Left lung (tissue), 10 donors: ENCODE data around the gene EDC4. TPM values are rescaled to one million over a fixed set of nuclear protein-coding genes. Genes with fewer than 3 reads are reported as not detected.

Experiments used
- ATAC-seq: fragments of 200-7000 bp; cut with Tn5 transposase; one replicate; pipeline ENCODE4 v1.9.1; 2020; ENCODE audit warnings: moderate library complexity
- DNase-seq, 4 donors: peaks; one replicate each; pipeline ENCODE4 v3.0.0-alpha.2; 2013 to 2020
- H3K27ac ChIP-seq, 2 donors: fragments of 200-600 bp; sonication (generic) in 1 of 2; one replicate each; pipeline versions ENCODE4 v1.5.0 to v1.8.0; 2020 to 2021
- H3K27me3 ChIP-seq, 2 donors: fragments of 200-600 bp; sonication (generic) in 1 of 2; one replicate each; pipeline versions ENCODE4 v1.5.0 to v1.8.0; 2020 to 2021
- H3K36me3 ChIP-seq, 2 donors: fragments of 200-600 bp; sonication (generic) in 1 of 2; one replicate each; pipeline versions ENCODE4 v1.5.0 to v1.8.0; 2020 to 2021
- H3K4me1 ChIP-seq, 2 donors: fragments of 200-600 bp; one replicate each; pipeline ENCODE4 v1.8.0; 2021
- H3K4me3 ChIP-seq, 2 donors: fragments of 200-600 bp; sonication (generic) in 1 of 2; one replicate each; pipeline versions ENCODE4 v1.5.0 to v1.8.0; 2020 to 2021; ENCODE audit warnings: mild to moderate bottlenecking in 1 of 2
- H3K9me3 ChIP-seq, 2 donors: fragments of 200-600 bp; sonication (generic) in 1 of 2; one replicate each; pipeline versions ENCODE4 v1.5.0 to v1.8.0; 2020 to 2021
- CTCF ChIP-seq, 2 donors: fragments of 200-600 bp; sonication (generic) in 1 of 2; IDR thresholded peaks; one replicate each; pipeline versions ENCODE4 v1.5.0 to v1.8.0; 2021; ENCODE audit warnings: antibody characterized with exemption in 2 of 2
- intact Hi-C, 2 donors: fragments of 100-400 bp; cut with DNase I; formaldehyde crosslinking; loops; one replicate each; pipeline versions ENCODE4 v1.11.2 to v1.14.2; 2022
- polyA plus RNA-seq, 6 donors: library from polyadenylated mRNA; unstranded; fragments of 120-200 nt; gene quantifications; one replicate each; pipeline ENCODE4 v1.2.1, GENCODE V29; 2013; ENCODE audit not compliant: insufficient read length in 6 of 6
- total RNA-seq, 2 donors: library from RNA; stranded (reverse); fragmentation: NEBNext Ultra II Directional; extraction: Animal tissue kit (Norgen Biotek cat#: 25700); gene quantifications; one replicate each; pipeline ENCODE4 v1.2.1, GENCODE V29; 2021
- donor health status: DM: no; HTN: yes; CAD: no.
- donor health status: DM: no; HTN: no; CAD: no.

EDC4 gene
- total and polyA plus RNA-seq, 8 donors = 47.9 to 94.4 (median 76.4) TPM

DNA sequence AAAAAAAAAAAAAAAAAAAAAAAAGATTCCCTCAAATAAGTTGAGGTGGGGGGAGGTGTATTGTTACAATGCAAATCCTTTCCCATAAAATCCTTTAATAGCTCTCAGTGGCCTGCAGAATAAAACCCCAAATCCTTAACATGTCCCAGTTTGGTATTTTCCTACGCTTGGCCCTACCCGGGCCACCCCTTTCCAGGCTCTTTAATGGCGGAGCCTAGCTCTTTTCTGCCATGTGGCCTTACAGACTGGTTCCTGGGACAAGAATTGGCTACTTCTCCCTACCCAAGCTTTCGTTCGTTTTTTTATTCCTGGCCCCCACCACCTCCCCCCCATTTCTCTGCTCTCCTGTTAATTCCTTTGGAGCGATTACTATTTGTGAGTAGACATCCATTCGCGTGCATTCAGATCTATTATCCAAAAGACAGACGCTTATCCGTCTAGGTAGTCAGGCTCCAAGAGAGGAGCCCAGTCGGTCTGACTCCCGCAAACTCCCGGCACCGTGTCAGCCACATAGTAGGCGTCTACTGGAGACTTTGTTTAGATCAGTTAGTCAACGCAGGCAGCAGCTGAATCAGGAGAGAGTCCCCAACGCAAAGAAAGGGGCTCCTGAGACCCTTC, 31.5 kb upstream of the EDC4 start:
- TF ChIP-seq CTCF (IDR thresholded peaks at IDR 0.05) = no peak
- Histone ChIP-seq H3K4me3 (peak overlapping the region; percentile 61 to 83), H3K27ac (peak overlapping the region; percentile 97 to 100), H3K36me3 (no peaks in the 10 kb centered on the region), H3K9me3 (no peaks in the 10 kb centered on the region), H3K4me1 (peaks cover 30 to 42% of the 10 kb centered on the region in 2 donors), H3K27me3 (no peaks in the 10 kb centered on the region)
- DNase-seq (no peak), ATAC-seq (no peak)
- intact Hi-C loops = no loop called here

GRCh38 chr16:67841816-67842508, 30.9 kb upstream of the EDC4 start, which contains the start of gene THAP11:
Gene THAP11, plus strand, starts transcription at chr16:67842320. Its CDS starts 235 bp downstream, at chr16:67842555.
- Histone ChIP-seq H3K4me3 (peak within 1 kb of the TSS; percentile 61 to 83), H3K36me3 (no peaks in the 10 kb centered on the region), H3K27ac (peak within 1 kb of the TSS; percentile 97 to 100), H3K27me3 (no peaks in the 10 kb centered on the region), H3K4me1 (peaks cover 30 to 43% of the 10 kb centered on the region in 2 donors), H3K9me3 (no peaks in the 10 kb centered on the region)
- intact Hi-C loops = no loop called here
- peak; percentile 78 to 92 for TF ChIP-seq CTCF (IDR thresholded peaks at IDR 0.05)
- DNase-seq (peak; percentile 94 to 98 (median 96)), ATAC-seq (peak; percentile 82)

DNA sequence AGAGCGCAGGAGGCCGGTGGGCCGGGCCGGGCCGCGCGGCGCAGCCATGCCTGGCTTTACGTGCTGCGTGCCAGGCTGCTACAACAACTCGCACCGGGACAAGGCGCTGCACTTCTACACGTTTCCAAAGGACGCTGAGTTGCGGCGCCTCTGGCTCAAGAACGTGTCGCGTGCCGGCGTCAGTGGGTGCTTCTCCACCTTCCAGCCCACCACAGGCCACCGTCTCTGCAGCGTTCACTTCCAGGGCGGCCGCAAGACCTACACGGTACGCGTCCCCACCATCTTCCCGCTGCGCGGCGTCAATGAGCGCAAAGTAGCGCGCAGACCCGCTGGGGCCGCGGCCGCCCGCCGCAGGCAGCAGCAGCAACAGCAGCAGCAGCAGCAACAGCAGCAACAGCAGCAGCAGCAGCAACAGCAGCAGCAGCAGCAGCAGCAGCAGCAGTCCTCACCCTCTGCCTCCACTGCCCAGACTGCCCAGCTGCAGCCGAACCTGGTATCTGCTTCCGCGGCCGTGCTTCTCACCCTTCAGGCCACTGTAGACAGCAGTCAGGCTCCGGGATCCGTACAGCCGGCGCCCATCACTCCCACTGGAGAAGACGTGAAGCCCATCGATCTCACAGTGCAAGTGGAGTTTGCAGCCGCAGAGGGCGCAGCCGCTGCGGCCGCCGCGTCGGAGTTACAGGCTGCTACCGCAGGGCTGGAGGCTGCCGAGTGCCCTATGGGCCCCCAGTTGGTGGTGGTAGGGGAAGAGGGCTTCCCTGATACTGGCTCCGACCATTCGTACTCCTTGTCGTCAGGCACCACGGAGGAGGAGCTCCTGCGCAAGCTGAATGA, 30.1 kb upstream of the EDC4 start:
- DNase-seq (peak; percentile 54 to 86 (median 60)), ATAC-seq (peak; percentile 10)
- H3K9me3 ChIP-seq = no peaks in the 10 kb centered on the region
- intact Hi-C loops = no loop called here
- H3K27ac ChIP-seq = peak overlapping the region; percentile 97 to 100
- H3K36me3 ChIP-seq = no peaks in the 10 kb centered on the region
- peaks cover 31 to 49% of the 10 kb centered on the region in 2 donors for H3K4me1 ChIP-seq
- no peak for TF ChIP-seq CTCF (IDR thresholded peaks at IDR 0.05)
- H3K27me3 ChIP-seq = no peaks in the 10 kb centered on the region
- H3K4me3 ChIP-seq = peak overlapping the region; percentile 61 to 83

DNA sequence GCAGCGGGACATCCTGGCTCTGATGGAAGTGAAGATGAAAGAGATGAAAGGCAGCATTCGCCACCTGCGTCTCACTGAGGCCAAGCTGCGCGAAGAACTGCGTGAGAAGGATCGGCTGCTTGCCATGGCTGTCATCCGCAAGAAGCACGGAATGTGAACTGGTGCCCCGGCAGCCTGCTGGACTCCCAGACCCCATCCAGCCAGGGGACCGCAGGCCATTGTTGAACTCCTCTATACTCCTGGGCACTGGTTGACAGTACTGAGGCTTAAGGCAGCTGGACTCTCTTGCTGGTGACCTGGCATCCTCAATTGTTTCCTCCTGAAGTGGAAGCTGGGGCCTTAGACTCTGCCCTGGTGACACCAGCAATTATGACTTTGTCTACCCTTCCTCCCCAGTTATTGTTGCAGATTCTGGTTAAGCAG, 29.5 kb upstream of the EDC4 start:
- intact Hi-C loops = no loop called here
- DNase-seq = no peak

More for the DNA sequence above, 29.5 kb upstream of the EDC4 start:
- Histone ChIP-seq H3K36me3 (no peaks in the 10 kb centered on the region), H3K9me3 (no peaks in the 10 kb centered on the region), H3K4me3 (peak overlapping the region; percentile 61 to 83), H3K27me3 (no peaks in the 10 kb centered on the region), H3K4me1 (peaks cover 37 to 55% of the 10 kb centered on the region in 2 donors), H3K27ac (peak overlapping the region; percentile 97 to 100)
- ATAC-seq = no peak
- TF ChIP-seq CTCF (IDR thresholded peaks at IDR 0.05) = no peak
